ENCODE results near the gene NADSYN1. TPM values are rescaled to one million over a fixed set of nuclear protein-coding genes. Genes with fewer than 3 reads are reported as not detected.

NADSYN1 gene
- total RNA-seq, 2 experiments from 2014 or later: 70.9 to 122 TPM

GRCh38 chr11:71495286-71496230 is 42.6 kb downstream of the NADSYN1 start:
- Histone ChIP-seq H3K4me2 (ENCODE audit: low read length) (no peak overlapping the region), H4K20me1 (ENCODE audit: insufficient read depth, low read length) (no peaks in the 10 kb centered on the region), H3K36me3 (ENCODE audit: insufficient read depth, low read length) (peaks cover 36% of the 10 kb centered on the region), H3K9me3 (ENCODE audit: low read length) (no peaks in the 10 kb centered on the region), H3K4me1 (ENCODE audit: insufficient read depth, low read length, poor library complexity, severe bottlenecking) (no peaks in the 10 kb centered on the region), H3K27ac (ENCODE audit: low read depth, low read length, poor library complexity, severe bottlenecking) (no peak overlapping the region), H3K4me3 (ENCODE audit: low read depth, low read length, poor library complexity, severe bottlenecking) (no peak overlapping the region), H3K9me2 (ENCODE audit: insufficient read depth, low read length) (no peaks in the 10 kb centered on the region), H3K79me2 (ENCODE audit: insufficient read depth, low read depth, low read length) (no peaks in the 10 kb centered on the region), H2AFZ (ENCODE audit: low read length) (no peak overlapping the region)
- POLR2A ChIA-PET: interaction anchor here (0.8 kb wide), 1 partner anchor 53 kb away, joined by 5 read pairs; the partner anchor contains the start of gene KRTAP5-9
- no peak for TF ChIP-seq EZH2phosphoT487 (IDR thresholded peaks at IDR 0.05; ENCODE audit: borderline replicate concordance, low read depth, low read length)
- no peak for TF ChIP-seq CTCF (conservative IDR thresholded peaks at IDR 0.05; ENCODE audit: low read length)
- BruUV-seq (replicated peaks): no TSS peak
- intact Hi-C loops (cut with micrococcal nuclease; ENCODE audit: unreplicated experiment): no loop called here
- no peak for DNase-seq (ENCODE audit: low spot score)
- CTCF ChIA-PET (ENCODE audit: unreplicated experiment): no interaction called here

DNA sequence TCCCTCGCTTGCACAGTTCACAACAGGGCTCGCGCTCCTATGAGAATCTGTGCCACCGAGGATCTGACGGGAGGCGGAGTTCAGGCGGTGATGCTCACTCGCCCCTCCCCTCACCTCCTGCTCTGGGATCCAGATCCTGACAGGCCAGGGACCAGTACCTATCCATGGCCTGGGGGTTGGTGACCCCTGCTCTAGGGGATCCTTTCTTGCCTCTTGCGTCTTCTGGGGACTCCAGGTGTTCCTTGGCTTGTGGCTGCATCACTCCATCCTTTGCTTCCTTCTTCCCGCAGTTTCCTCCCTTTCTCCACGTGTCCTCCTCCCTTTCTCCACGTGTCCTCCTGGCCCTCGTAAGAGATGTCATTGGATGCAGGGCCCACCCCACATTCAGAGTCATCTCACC is 43.4 kb downstream of the NADSYN1 start:
- H2AFZ ChIP-seq (ENCODE audit: low read length): no peak overlapping the region
- H3K9me3 ChIP-seq (ENCODE audit: low read length): no peaks in the 10 kb centered on the region
- no peak for DNase-seq (ENCODE audit: low spot score)
- H3K4me3 ChIP-seq (ENCODE audit: low read depth, low read length, poor library complexity, severe bottlenecking): no peak overlapping the region
- intact Hi-C loops (cut with micrococcal nuclease; ENCODE audit: unreplicated experiment): no loop called here
- no peaks in the 10 kb centered on the region for H3K9me2 ChIP-seq (ENCODE audit: insufficient read depth, low read length)
- CTCF ChIA-PET (ENCODE audit: unreplicated experiment): no interaction called here
- no peaks in the 10 kb centered on the region for H3K4me1 ChIP-seq (ENCODE audit: insufficient read depth, low read length, poor library complexity, severe bottlenecking)
- no peaks in the 10 kb centered on the region for H3K79me2 ChIP-seq (ENCODE audit: insufficient read depth, low read depth, low read length)
- POLR2A ChIA-PET: no interaction called here
- no peak overlapping the region for H3K4me2 ChIP-seq (ENCODE audit: low read length)
- no peak overlapping the region for H3K27ac ChIP-seq (ENCODE audit: low read depth, low read length, poor library complexity, severe bottlenecking)
- no peaks in the 10 kb centered on the region for H4K20me1 ChIP-seq (ENCODE audit: insufficient read depth, low read length)
- BruUV-seq (replicated peaks): no TSS peak
- no peak for TF ChIP-seq CTCF (conservative IDR thresholded peaks at IDR 0.05; ENCODE audit: low read length)
- TF ChIP-seq EZH2phosphoT487 (IDR thresholded peaks at IDR 0.05; ENCODE audit: borderline replicate concordance, low read depth, low read length): no peak
- H3K36me3 ChIP-seq (ENCODE audit: insufficient read depth, low read length): peaks cover 36% of the 10 kb centered on the region

- Histone ChIP-seq H3K36me3 (ENCODE audit: insufficient read depth, low read length) (peaks cover 33% of the 10 kb centered on the region), H3K9me2 (ENCODE audit: insufficient read depth, low read length) (no peaks in the 10 kb centered on the region), H3K79me2 (ENCODE audit: insufficient read depth, low read depth, low read length) (no peaks in the 10 kb centered on the region), H2AFZ (ENCODE audit: low read length) (no peak overlapping the region), H3K4me2 (ENCODE audit: low read length) (no peak overlapping the region), H3K27ac (ENCODE audit: low read depth, low read length, poor library complexity, severe bottlenecking) (no peak overlapping the region), H3K4me1 (ENCODE audit: insufficient read depth, low read length, poor library complexity, severe bottlenecking) (no peaks in the 10 kb centered on the region), H3K4me3 (ENCODE audit: low read depth, low read length, poor library complexity, severe bottlenecking) (no peak overlapping the region), H3K9me3 (ENCODE audit: low read length) (no peaks in the 10 kb centered on the region), H4K20me1 (ENCODE audit: insufficient read depth, low read length) (no peaks in the 10 kb centered on the region)
- no TSS peak for BruUV-seq (replicated peaks)
- TF ChIP-seq CTCF (conservative IDR thresholded peaks at IDR 0.05; ENCODE audit: low read length) (no peak), EZH2phosphoT487 (IDR thresholded peaks at IDR 0.05; ENCODE audit: borderline replicate concordance, low read depth, low read length) (no peak)
- intact Hi-C loops (cut with micrococcal nuclease; ENCODE audit: unreplicated experiment): no loop called here
- CTCF ChIA-PET (ENCODE audit: unreplicated experiment): no interaction called here
- POLR2A ChIA-PET: no interaction called here
- no peak for DNase-seq (ENCODE audit: low spot score)
These were observed 45.1 kb downstream of the NADSYN1 start for GRCh38 chr11:71498091-71498490.
